C4-2B (cell line): ENCODE results near the gene CARHSP1.

ENCODE experiments used
- H3K27ac ChIP-seq: fragments of 450-650 bp; 2 replicates; pipeline ENCODE4 v1.5.1; 2017
- ZFX ChIP-seq: fragments of 450-650 bp; IDR thresholded peaks from 2 replicates; pipeline ENCODE4 v1.6.1; 2017
- TF ChIP-seq, protein P1 (sequence below): fragments of 450-650 bp; conservative IDR thresholded peaks from 2 replicates; pipeline ENCODE4 v1.5.1; 2017; ENCODE audit warnings: mild to moderate bottlenecking

Gene CARHSP1

DNA sequence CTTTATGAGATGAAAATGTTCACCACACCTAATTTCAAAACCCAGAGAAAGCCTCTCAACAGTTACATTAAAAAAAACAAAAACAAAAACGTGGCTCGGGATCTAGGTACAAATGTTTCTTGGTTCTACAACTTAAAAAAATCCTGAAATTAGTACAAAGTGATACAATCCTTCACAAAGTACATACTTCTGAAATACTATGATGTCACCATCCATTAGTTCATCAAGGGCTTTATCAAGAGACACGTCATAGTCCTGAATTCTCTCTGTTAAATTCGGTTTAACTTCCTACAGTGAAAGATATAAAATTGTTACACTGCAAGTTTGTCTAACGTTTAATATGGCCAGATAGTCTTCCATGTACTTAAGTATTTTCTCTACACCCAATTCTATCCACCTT is 31.5 kb upstream of the CARHSP1 start:
- H3K27ac ChIP-seq = no peak overlapping the region
- TF ChIP-seq, protein P1, sequence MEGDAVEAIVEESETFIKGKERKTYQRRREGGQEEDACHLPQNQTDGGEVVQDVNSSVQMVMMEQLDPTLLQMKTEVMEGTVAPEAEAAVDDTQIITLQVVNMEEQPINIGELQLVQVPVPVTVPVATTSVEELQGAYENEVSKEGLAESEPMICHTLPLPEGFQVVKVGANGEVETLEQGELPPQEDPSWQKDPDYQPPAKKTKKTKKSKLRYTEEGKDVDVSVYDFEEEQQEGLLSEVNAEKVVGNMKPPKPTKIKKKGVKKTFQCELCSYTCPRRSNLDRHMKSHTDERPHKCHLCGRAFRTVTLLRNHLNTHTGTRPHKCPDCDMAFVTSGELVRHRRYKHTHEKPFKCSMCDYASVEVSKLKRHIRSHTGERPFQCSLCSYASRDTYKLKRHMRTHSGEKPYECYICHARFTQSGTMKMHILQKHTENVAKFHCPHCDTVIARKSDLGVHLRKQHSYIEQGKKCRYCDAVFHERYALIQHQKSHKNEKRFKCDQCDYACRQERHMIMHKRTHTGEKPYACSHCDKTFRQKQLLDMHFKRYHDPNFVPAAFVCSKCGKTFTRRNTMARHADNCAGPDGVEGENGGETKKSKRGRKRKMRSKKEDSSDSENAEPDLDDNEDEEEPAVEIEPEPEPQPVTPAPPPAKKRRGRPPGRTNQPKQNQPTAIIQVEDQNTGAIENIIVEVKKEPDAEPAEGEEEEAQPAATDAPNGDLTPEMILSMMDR = no peak
- no peak for TF ChIP-seq ZFX

DNA sequence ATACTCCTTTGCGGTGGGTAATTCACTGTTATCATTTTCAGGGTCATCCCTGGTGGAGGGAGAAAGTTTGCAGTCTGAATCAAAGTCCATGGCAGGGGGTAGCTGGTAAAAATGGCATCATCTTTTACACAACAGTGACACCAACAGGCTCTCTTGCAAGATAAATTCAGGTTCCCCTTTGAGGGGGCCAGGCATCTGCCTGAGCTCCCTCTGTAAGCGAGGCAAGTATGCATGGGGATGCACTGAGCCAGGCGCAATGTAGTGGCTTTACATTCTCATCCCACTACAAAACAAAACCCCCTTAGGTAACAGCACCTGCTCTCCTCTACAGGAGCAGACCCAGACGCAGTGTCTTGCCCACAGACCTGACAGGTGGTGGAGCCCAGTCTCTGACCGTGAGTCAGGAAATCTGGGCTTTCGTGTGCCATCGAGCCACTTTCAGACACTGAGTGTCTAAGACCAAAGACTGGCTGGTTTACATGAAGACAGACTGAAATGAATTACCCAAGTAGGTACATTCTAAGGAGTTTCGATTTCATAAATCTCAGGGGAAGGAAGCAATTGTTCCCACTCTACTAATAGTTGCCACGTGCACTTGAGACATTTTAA is 31.0 kb upstream of the CARHSP1 start:
- no peak for TF ChIP-seq ZFX
- TF ChIP-seq, protein P1 = no peak

DNA sequence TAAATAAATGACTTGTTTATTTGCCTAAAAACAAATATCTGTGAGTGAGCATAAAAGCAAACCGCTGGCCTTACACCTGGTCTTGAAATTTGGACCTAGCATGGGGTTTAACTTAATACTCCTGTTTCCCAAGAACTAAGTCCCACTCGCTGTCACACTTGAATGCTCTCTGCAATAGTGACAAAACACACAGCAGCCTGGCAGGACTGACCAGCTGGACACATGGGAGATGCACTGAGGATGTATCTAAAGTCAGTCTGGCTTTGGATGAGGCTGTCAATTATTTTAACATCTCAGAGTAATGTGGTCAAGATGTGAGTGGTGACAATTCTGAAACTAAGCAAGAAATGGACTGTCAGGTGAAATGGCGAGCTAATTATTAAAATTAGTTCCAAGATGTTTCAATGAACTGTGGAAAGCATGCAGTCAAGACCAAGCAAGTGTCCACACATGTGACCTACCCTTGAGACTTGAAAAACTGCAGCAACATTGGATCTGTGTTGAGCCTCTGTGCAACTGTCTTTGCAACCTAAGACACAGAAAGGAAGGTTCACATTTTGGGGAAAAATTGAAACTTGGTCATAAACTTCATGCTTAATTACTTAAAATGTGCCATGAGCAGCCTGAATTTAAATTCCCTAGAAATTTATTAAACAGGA is 30.0 kb upstream of the CARHSP1 start:
- H3K27ac ChIP-seq = no peak overlapping the region
- no peak for TF ChIP-seq ZFX
- TF ChIP-seq, protein P1 = no peak

More for the DNA sequence above, 31.0 kb upstream of the CARHSP1 start:
- H3K27ac ChIP-seq = no peak overlapping the region

- TF ChIP-seq, protein P1 = no peak
- no peak for TF ChIP-seq ZFX
- H3K27ac ChIP-seq = no peak overlapping the region
These were observed 26.0 kb upstream of the CARHSP1 start for GRCh38 chr16:8894736-8895334.

GRCh38 chr16:8893976-8894690 is 25.3 kb upstream of the CARHSP1 start:
- no peak overlapping the region for H3K27ac ChIP-seq
- no peak for TF ChIP-seq ZFX
- TF ChIP-seq, protein P1 = no peak

- TF ChIP-seq, protein P1 = no peak
- TF ChIP-seq ZFX = no peak
- H3K27ac ChIP-seq = no peak overlapping the region
These were observed 24.6 kb upstream of the CARHSP1 start for GRCh38 chr16:8893426-8893825.

DNA sequence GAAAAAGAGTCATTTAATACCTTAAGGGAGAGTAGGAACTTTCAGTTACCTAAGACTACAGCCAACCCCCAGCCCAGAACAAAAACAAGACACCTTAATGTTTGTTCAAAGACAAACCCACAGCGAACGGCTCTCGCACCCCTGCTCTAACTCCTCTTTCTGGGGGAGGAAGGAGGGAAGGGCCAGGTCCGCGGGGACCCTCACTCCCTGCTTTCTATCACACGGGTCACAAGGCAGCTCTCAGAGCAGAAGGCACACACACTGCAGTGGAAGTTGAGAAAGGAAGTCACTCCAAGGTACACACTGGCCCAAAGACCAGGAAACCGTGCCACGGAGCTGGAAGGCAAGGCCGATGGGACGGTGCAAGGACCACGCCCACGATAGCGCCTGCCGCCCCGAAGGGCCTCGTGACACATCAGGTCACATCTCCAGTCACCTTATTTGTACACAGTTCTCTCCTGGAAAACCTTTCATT is 23.3 kb upstream of the CARHSP1 start:
- TF ChIP-seq, protein P1 = no peak
- TF ChIP-seq ZFX = no peak
- no peak overlapping the region for H3K27ac ChIP-seq
